ENCODE data around the gene ZBTB12.
"Not testable (repeated sequence)": the region's sequence is repeated elsewhere in the genome, so short reads cannot be mapped to it uniquely, and the experiment has no call there.

ZBTB12 gene

GRCh38 chr6:31901953-31902643, at the start of gene ZBTB12:
ZBTB12 (minus strand) TSS chr6:31902086; CDS start chr6:31901305, 781 bp downstream.
- intact Hi-C loops (cut with DNase I), result loop anchor here (5.0 kb wide), 1 partner anchor 50 kb away; no protein-coding TSS in a partner anchor

GRCh38 chr6:31949926-31950548, 48.2 kb upstream of the ZBTB12 start:
- intact Hi-C loops (cut with DNase I), result loop anchor here (5.0 to 10.0 kb wide), 3 partner anchors 48 to 405 kb away; partner anchors contain the start of genes ATP6V1G2, DDX39B, LY6G5C and NFKBIL1
- peak in 1 of 10 donors; percentile 33 for DNase-seq

More at GRCh38 chr6:31901953-31902643, at the start of gene ZBTB12:
- peak; percentile 92 to 99 (median 94) for DNase-seq

- intact Hi-C loops (cut with DNase I), result no loop called here
- peak in 1 of 10 donors; percentile 75 for DNase-seq
Observed at GRCh38 chr6:31948753-31949413, 47.0 kb upstream of the ZBTB12 start.

GRCh38 chr6:31948306-31948705, 46.4 kb upstream of the ZBTB12 start:
- intact Hi-C loops (cut with DNase I), result no loop called here
- peak in 1 of 10 donors; percentile 14 for DNase-seq

- intact Hi-C loops (cut with DNase I), result no loop called here
- DNase-seq, result no peak
Observed at GRCh38 chr6:31947864-31948263, 46.0 kb upstream of the ZBTB12 start.

GRCh38 chr6:31947070-31947675, 45.3 kb upstream of the ZBTB12 start:
- intact Hi-C loops (cut with DNase I), result no loop called here
- peak in 1 of 10 donors; percentile 69 for DNase-seq

GRCh38 chr6:31946370-31946885, 44.5 kb upstream of the ZBTB12 start:
- peak in 1 of 10 donors; percentile 44 for DNase-seq
- intact Hi-C loops (cut with DNase I), result no loop called here

- peak in 1 of 10 donors; percentile 81 for DNase-seq
- intact Hi-C loops (cut with DNase I), result no loop called here
Observed at GRCh38 chr6:31945507-31946369, 43.9 kb upstream of the ZBTB12 start, which contains the start of gene CFB. CFB (plus strand) TSS chr6:31946095; CDS start chr6:31946222, 127 bp downstream.

GRCh38 chr6:31945154-31945506, 43.2 kb upstream of the ZBTB12 start:
- intact Hi-C loops (cut with DNase I), result no loop called here
- DNase-seq, result peak in 1 of 10 donors; percentile 67

GRCh38 chr6:31943742-31944141, 41.9 kb upstream of the ZBTB12 start:
- DNase-seq, result peak in 1 of 10 donors; percentile 41
- intact Hi-C loops (cut with DNase I), result no loop called here

GRCh38 chr6:31940256-31940664, 38.4 kb upstream of the ZBTB12 start:
- DNase-seq, result no peak
- intact Hi-C loops (cut with DNase I), result no loop called here

- intact Hi-C loops (cut with DNase I), result no loop called here
Observed at GRCh38 chr6:31935823-31936222, 33.9 kb upstream of the ZBTB12 start.

GRCh38 chr6:31935021-31935420, 33.1 kb upstream of the ZBTB12 start:
- intact Hi-C loops (cut with DNase I), result no loop called here
- no peak for DNase-seq

More at GRCh38 chr6:31935823-31936222, 33.9 kb upstream of the ZBTB12 start:
- no peak for DNase-seq

- intact Hi-C loops (cut with DNase I), result no loop called here
- peak in 1 of 10 donors; percentile 85 for DNase-seq
Observed at GRCh38 chr6:31933537-31933936, 31.7 kb upstream of the ZBTB12 start.

GRCh38 chr6:31932137-31932536, 30.3 kb upstream of the ZBTB12 start:
- DNase-seq; intact Hi-C loops (cut with DNase I): not testable (repeated sequence)

- intact Hi-C loops (cut with DNase I), result no loop called here
- no peak for DNase-seq
Observed at GRCh38 chr6:31930962-31931361, 29.1 kb upstream of the ZBTB12 start.

- DNase-seq, result no peak
- intact Hi-C loops (cut with DNase I), result no loop called here
Observed at GRCh38 chr6:31928672-31928939, 26.7 kb upstream of the ZBTB12 start.

GRCh38 chr6:31927863-31928671, 26.2 kb upstream of the ZBTB12 start:
- intact Hi-C loops (cut with DNase I), result no loop called here
- no peak for DNase-seq
